H1 (cell line): ENCODE results near the gene ZNF581.

Experiments
- CEBPB ChIP-seq: IDR thresholded peaks from 2 replicates; pipeline ENCODE4 v1.6.1; 2012; ENCODE audit warnings: low read depth, low read length
- CHD2 ChIP-seq: IDR thresholded peaks from 2 replicates; pipeline ENCODE4 v1.6.1; 2012; ENCODE audit warnings: low read length, improper control_type of control experiment
- RNF2 ChIP-seq: fragments of 200-900, 300-1000 bp; sonication (generic); IDR thresholded peaks from 2 replicates; pipeline ENCODE4 v1.7.1; 2016; ENCODE audit warnings: borderline replicate concordance, low read depth, mild to moderate bottlenecking, antibody characterized with exemption, low read length; ENCODE audit not compliant: poor library complexity, severe bottlenecking; ENCODE audit errors: missing control alignments
- YY1 ChIP-seq: IDR thresholded peaks from 2 replicates; pipeline ENCODE4 v1.6.1; 2011; ENCODE audit warnings: low read depth, mild to moderate bottlenecking, low read length
- TF ChIP-seq, protein P1 (sequence below), 3 experiments: IDR thresholded peaks; 1 replicate in 2 of 3; 2 replicates in 1 of 3; pipeline versions ENCODE4 v1.5.1 to v1.6.1; 2011; ENCODE audit warnings: low read length in 3 of 3, mild to moderate bottlenecking in 3 of 3, inconsistent platforms in 2 of 3, low read depth in 1 of 3, moderate library complexity in 1 of 3; ENCODE audit not compliant: insufficient read depth in 1 of 3; ENCODE audit errors: control extremely low read depth in 1 of 3

DNA sequence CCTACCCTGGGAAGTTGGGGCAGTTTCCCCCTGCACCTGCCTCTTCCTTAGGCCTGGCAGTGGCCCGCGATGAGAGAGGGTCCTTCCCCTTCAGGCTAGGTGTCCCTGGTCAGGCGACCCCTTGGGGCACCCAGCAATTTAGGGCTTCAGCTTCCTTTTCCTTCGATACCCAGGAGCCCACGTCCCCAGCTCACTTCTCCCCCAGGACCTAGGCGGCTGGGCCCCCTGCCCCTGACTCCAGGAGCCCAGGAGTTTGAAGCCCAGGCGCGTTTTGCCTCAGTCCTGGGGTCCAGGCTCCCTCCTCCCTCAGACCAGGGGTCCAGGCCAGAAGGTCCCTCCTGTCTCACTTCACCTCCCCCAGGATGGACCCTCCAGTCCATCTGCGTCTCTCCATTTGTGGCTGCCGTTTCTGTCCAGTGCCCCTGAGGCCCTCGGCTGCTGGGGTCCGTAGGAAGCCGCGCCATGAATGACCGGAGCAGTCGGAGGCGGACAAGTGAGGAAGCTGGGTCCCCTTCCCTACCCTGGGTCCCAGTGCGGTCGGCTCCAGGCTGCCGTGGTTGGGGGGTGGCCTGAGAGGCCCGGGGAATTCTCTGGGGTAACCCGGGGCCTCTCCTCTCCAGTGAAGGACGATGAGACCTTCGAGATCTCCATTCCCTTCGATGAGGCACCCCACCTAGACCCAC is 5.3 kb downstream of the ZNF581 start:
- TF ChIP-seq YY1 (no peak), RNF2 (no peak), CEBPB (no peak), CHD2 (no peak)
- TF ChIP-seq, protein P1, sequence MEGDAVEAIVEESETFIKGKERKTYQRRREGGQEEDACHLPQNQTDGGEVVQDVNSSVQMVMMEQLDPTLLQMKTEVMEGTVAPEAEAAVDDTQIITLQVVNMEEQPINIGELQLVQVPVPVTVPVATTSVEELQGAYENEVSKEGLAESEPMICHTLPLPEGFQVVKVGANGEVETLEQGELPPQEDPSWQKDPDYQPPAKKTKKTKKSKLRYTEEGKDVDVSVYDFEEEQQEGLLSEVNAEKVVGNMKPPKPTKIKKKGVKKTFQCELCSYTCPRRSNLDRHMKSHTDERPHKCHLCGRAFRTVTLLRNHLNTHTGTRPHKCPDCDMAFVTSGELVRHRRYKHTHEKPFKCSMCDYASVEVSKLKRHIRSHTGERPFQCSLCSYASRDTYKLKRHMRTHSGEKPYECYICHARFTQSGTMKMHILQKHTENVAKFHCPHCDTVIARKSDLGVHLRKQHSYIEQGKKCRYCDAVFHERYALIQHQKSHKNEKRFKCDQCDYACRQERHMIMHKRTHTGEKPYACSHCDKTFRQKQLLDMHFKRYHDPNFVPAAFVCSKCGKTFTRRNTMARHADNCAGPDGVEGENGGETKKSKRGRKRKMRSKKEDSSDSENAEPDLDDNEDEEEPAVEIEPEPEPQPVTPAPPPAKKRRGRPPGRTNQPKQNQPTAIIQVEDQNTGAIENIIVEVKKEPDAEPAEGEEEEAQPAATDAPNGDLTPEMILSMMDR (IDR thresholded peaks at IDR 0.05; ENCODE audit: control extremely low read depth in 1 of 3, insufficient read depth in 1 of 3, low read depth in 1 of 3, low read length in 3 of 3), result no peak
